WERI-Rb-1 (cell line): ENCODE data around the gene ZNF607.

Experiments
- DNase-seq: peaks from one replicate; pipeline ENCODE4 v3.0.0-alpha.2; 2020
- H3K27ac ChIP-seq: fragments of 250-450 bp; sonication (Bioruptor Pico); 2 replicates; pipeline ENCODE4 v1.5.1; 2020; ENCODE audit warnings: mild to moderate bottlenecking, moderate library complexity
- H3K27me3 ChIP-seq: fragments of 250-450 bp; sonication (Bioruptor Pico); 2 replicates; pipeline ENCODE4 v1.5.1; 2021; ENCODE audit warnings: mild to moderate bottlenecking, low read depth, moderate library complexity; ENCODE audit not compliant: insufficient read depth, severe bottlenecking
- H3K36me3 ChIP-seq: fragments of 250-450 bp; sonication (Bioruptor Pico); 2 replicates; pipeline ENCODE4 v1.5.1; 2020; ENCODE audit warnings: mild to moderate bottlenecking, moderate library complexity
- H3K4me3 ChIP-seq: 2 replicates; pipeline ENCODE4 v1.5.1; 2011; ENCODE audit warnings: low read depth, mild to moderate bottlenecking, control low read depth, low read length
- H3K9me3 ChIP-seq: fragments of 250-450 bp; sonication (Bioruptor Pico); 2 replicates; pipeline ENCODE4 v1.5.1; 2021; ENCODE audit warnings: mild to moderate bottlenecking, moderate library complexity; ENCODE audit not compliant: severe bottlenecking
- CTCF ChIP-seq: IDR thresholded peaks from 2 replicates; pipeline ENCODE4 v1.5.1; 2011; ENCODE audit warnings: low read depth, mild to moderate bottlenecking, control low read depth, inconsistent platforms, low read length

The ZNF607 gene

DNA sequence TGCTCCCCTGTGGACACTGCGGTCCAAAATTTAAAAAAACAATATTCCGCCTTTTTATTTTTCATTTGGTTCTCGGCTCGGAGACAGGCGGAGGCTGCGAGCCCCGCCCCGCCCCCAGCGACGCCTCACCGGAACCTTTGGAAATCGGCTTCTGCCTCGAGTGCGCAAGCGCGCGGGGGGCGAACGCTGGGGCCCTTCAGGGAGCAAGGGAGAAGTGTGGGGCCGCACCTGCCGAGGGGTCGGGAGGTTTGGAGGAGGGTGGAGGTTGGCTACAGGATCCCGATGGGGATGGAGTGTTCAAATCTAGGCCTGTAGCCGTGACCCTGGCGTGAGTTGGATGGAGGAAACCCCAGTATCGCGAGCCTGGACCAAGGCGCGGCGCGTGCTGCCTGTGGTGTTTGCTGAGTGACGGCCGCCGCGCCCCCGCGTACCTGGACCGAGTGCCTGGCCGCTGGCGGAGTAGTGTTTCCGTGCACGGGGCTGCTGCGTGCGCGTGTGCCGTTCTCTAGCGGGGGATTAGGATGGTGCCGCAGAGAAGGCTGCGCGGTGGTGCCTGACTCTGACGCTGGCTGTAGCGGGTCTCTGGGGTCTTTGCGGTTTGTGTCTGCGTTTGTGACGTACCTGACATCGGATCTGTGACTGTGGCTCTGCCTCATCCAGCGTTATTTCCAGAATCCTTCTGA, 63.7 kb downstream of the ZNF607 start:
- Histone ChIP-seq H3K4me3 (peak overlapping the region; percentile 86), H3K9me3 (no peaks in the 10 kb centered on the region), H3K27ac (peak overlapping the region; percentile 95), H3K27me3 (no peaks in the 10 kb centered on the region), H3K36me3 (peaks cover 6% of the 10 kb centered on the region)
- DNase-seq, result peak; percentile 95
- TF ChIP-seq CTCF, result no peak; the same call in 1 of the 2 replicates

GRCh38 chr19:37655301-37655688, 64.3 kb downstream of the ZNF607 start, which contains the start of gene ZFP30:
Gene ZFP30 (minus strand): TSS chr19:37655465. CDS start chr19:37647822, 7,643 bp downstream.
- TF ChIP-seq CTCF, result no peak
- no peaks in the 10 kb centered on the region for H3K9me3 ChIP-seq
- no peaks in the 10 kb centered on the region for H3K27me3 ChIP-seq
- peak; percentile 94 for DNase-seq
- H3K27ac ChIP-seq, result peak within 1 kb of the TSS; percentile 95
- peak within 1 kb of the TSS; percentile 86 for H3K4me3 ChIP-seq
- H3K36me3 ChIP-seq, result peaks cover 8% of the 10 kb centered on the region

- Histone ChIP-seq H3K36me3 (peaks cover 8% of the 10 kb centered on the region), H3K27ac (peak overlapping the region; percentile 95), H3K9me3 (no peaks in the 10 kb centered on the region), H3K4me3 (peak overlapping the region; percentile 86), H3K27me3 (no peaks in the 10 kb centered on the region)
- DNase-seq, result peak; percentile 30
- no peak for TF ChIP-seq CTCF
Measured at GRCh38 chr19:37654629-37655300, 64.8 kb downstream of the ZNF607 start.

DNA sequence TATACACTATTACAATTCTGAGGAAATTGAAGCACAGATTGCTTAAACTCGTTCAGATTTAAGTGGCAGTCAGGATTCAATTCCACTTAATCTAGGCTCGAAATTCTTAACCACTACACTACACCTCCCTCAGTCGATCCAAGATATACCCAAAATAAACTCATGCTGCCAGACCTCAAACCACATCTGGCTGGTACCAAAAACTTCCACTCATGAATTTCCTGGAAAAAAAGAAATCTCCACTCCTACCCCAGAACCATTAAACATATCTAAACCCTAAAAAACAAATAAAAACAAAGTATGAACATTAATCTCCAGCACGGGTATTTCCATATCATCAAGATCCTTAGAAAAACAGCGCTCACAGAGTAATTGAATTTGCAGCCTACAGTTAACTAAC, 65.4 kb downstream of the ZNF607 start:
- TF ChIP-seq CTCF, result no peak
- Histone ChIP-seq H3K4me3 (peak overlapping the region; percentile 86), H3K9me3 (no peaks in the 10 kb centered on the region), H3K36me3 (peaks cover 8% of the 10 kb centered on the region), H3K27ac (peak overlapping the region; percentile 95), H3K27me3 (no peaks in the 10 kb centered on the region)
- DNase-seq, result no peak
